DMS114 treated with DMSO at 0.1 percent for 48 hours (cell line): ENCODE measurements around the gene ZBTB16.

Experiments
- DNase-seq: peaks from one replicate; lab custom pipeline; 2025; ENCODE audit not compliant: unreplicated experiment; lab: John Stamatoyannopoulos, UW

ZBTB16 gene

GRCh38 chr11:114291842-114292680 lies 232.6 kb downstream of the ZBTB16 start:
- DNase-seq: no peak

- no peak for DNase-seq
Measured at GRCh38 chr11:114293201-114293711, 233.7 kb downstream of the ZBTB16 start.

DNA sequence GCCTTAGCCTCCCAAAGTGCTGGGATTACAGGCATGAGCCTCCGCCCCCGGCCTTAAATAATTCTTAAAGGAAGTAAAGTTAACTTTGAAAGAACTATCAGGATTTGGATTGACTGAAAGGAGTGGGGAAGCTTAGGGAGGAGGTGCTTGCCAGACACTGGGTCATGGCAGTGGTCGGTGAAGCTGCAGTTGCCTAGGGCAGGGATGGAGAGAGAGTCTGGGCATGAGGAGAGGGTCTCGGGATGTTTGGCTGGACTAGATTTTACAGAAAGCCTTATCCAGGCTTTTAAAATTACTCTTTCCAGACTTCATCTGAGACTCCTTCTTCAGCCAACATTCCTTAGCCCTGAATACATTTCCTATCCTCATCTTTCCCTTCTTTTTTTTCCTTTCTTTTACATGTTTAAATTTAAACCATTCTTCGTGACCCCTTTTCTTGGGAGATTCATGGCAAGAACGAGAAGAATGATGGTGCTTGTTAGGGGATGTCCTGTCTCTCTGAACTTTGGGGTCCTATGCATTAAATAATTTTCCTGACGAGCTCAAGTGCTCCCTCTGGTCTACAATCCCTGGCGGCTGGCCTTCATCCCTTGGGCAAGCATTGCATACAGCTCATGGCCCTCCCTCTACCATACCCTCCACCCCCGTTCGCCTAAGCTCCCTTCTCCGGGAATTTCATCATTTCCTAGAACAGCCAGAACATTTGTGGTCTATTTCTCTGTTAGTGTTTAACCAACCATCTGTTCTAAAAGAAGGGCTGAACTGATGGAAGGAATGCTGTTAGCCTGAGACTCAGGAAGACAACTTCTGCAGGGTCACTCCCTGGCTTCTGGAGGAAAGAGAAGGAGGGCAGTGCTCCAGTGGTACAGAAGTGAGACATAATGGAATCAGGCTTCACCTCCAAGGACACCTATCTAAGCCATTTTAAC lies 236.4 kb downstream of the ZBTB16 start, which contains the start of gene NNMT:
Gene NNMT, plus strand, starts transcription at position 724 of the 929 bp plus-strand sequence. Its CDS starts 158 bp downstream, at position 882.
- no peak for DNase-seq

DNA sequence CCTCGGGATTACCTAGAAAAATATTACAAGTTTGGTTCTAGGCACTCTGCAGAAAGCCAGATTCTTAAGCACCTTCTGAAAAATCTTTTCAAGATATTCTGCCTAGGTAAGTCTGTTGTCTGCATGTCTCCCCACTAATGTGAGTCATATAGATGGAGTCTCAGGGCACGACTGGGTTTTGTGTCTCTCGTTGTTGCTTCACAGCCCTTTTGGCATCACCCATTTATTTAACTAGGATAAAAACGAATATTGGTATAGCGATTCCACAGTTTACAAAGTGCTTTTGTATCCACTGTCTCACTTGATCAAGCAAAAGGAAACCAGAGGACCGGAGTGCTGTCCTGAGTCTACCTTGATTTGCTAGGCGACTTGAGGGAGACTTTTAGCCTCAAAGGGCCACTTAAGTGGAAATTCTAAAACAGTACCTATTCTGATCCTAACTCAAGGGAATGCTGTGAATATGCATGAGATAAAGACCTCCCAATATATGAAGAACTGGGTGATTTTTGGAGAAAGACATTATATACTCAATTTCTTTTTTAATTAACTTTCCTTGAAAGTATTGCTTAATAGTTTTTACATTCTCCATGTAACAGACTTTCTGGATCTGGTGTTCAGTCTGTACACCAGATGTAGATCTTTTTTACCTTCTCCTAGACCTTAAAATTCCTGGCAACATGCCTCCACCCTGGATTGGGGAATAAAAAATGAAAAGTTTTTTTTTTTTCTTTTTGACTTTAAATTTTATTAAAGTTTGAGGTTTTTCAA lies 237.3 kb downstream of the ZBTB16 start:
- no peak for DNase-seq

DNA sequence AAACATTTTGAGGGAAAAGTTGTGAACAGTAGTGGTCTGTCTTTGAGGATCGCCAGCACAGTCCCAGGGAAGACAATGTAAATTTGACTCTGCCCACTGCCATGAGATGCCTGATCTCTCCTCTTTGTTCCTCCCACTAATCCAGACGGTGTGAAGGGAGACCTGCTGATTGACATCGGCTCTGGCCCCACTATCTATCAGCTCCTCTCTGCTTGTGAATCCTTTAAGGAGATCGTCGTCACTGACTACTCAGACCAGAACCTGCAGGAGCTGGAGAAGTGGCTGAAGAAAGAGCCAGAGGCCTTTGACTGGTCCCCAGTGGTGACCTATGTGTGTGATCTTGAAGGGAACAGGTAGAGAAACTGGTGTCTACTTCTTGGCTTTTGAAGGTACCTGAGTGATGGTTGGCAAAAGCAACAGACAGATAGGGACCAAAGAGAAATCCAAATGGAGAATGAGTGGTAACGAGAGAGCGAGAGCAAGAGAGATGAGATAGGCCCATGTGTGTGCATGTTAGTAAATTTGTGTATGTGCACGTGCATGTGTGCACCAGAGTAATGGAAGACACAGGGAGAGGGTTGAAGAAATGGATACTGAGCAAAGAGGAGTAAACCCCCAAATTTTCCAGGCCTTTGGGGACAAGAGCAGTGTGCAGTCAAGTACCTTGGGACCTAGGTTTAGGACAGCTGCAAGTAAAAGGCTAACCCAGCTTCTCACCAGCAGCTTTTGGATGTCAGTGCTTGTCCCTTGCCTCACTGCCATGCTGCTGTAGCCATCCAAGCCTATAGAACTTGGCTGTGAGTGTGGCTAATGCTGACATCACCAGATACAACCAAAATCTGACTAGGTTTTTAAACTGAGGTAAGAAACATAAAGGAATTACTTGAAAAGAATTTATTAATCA lies 238.5 kb downstream of the ZBTB16 start:
- no peak for DNase-seq

- DNase-seq: no peak
Measured at GRCh38 chr11:114298710-114299109, 239.2 kb downstream of the ZBTB16 start.
